GM18909 (cell line): Measurements from ENCODE around the gene MYO15B.

Experiments
- ATAC-seq: cut with Tn5 transposase; IDR thresholded peaks from one replicate; pipeline ENCODE4 v1.9.1; 2021; ENCODE audit warnings: mild to moderate bottlenecking; ENCODE audit not compliant: unreplicated experiment, poor library complexity

Gene MYO15B

DNA sequence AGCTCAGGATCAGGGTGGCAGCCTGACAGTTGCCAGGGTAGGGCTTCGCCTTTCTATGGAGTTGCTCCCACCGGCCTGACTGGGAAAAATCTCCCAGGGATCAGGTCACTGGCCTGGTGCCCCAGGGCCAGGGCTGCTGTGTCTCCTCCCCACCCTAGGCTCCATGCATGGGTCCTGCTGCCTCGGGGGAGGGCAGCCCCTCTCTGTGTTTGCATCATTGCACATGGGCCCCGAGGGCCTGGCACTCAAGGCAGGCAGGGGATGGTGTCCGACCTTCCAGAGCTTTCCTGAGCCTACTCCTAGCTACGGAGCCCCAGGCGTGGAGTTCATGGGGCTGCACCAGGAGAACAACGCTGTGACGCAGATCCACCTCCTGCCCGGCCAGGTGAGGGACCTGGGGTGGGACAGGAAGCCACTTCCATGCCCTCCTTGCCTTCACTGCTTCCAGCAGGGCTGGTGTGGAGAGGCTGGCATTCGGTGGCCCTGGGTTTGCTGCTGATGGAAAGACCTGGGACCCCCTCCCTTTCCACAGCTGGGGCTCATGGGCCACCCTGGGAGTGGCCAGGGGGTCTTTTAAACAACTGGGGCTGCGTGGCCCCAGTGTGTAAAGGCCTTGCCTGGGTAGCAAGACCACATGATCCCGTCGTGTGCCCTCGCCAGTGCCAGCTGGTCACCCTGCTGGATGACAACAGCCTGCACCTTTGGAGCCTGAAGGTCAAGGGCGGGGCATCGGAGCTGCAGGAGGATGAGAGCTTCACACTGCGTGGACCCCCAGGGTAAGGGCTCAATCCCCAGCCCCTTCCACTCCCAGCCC lies 29.5 kb upstream of the MYO15B start:
- ATAC-seq, result no peak

DNA sequence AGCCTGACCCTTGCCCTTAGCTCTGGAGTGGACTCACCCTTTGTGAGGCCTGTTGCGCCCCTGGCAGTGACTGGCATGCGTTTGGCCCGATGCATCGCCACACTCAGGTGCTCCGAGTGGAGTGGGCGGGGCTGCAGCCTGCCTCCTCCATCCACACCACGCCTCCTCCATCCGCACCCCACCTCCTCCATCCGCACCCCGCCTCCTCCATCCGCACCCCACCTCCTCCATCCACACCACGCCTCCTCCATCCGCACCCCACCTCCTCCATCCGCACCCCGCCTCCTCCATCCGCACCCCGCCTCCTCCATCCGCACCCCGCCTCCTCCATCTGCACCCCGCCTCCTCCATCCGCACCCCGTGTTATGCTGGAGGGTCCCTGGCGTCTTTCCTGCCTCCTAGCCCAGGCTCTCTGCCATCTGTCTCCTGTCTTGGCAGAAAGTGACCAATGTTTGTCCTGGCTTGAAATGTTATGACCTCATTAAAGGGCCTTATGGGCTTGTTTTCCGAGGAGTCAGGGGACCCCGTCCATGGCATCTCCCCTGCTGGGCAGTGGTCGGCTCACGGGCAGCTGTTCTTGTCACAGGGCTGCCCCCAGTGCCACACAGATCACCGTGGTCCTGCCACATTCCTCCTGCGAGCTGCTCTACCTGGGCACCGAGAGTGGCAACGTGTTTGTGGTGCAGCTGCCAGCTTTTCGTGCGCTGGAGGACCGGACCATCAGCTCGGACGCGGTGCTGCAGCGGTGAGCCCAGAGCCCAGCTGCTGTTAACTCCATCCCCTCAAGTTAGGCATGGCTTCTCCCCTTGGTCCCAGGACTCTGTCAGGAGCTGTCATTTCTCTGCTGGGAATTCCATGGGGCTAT lies 28.7 kb upstream of the MYO15B start:
- no peak for ATAC-seq

DNA sequence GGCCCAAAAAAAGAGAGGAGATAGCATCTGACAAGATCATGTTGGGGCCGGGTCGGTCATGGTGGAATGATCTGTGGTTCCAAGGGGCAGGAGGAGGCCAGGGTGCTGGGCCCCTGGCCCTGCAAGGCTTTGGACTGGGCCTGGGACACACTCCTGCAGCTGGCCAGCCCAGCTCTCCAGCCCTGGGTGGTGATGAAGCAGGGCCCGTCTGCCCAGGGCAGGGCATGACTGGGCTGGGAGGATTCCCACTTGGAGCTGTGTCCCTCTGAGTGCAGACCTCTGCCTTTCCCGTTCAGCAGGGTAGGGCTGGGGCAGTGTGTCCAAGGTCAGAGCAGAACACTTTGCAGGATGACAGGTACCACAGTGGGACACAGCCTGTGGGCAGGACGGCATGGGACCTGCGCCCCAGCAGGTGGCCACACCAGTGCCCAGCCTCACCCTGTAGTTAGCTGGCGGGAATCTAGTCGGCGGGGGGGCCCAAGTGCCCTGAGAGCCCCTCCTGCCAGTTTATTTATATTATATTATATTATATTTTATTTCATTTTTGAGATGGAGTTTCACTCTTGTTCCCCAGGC lies 27.6 kb upstream of the MYO15B start:
- no peak for ATAC-seq

DNA sequence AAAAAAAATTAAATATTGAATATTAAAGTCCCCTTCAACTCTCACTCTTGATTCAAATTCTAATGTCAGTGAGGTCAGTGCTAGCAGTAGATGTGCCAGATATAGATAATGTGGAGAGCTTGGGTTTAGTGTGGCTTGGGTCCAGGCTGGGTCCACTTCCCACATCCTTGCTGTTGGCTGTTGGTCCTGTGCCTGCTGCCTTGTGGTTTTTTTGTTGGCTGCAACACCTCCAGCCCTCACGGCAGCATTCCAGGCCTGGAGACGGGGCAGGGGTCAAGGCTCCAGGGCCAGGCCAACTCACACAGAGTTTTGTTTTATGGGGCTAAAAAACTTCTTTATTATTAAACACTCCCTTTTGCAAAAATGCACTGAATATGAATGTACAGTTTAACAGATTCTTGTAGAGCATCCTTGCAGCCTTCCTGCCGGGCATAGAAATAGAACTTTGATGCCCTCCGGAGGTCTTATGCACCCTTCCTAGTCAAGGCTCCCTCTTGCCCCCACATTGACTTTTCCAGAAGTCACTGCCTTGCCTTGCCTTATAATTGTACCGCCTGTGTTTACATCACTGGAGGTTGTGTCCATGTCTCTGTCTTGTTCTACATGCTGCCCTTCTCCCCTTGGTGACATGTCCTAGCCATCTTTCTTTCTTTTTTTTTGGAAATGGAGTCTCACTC lies 25.5 kb upstream of the MYO15B start:
- no peak for ATAC-seq

DNA sequence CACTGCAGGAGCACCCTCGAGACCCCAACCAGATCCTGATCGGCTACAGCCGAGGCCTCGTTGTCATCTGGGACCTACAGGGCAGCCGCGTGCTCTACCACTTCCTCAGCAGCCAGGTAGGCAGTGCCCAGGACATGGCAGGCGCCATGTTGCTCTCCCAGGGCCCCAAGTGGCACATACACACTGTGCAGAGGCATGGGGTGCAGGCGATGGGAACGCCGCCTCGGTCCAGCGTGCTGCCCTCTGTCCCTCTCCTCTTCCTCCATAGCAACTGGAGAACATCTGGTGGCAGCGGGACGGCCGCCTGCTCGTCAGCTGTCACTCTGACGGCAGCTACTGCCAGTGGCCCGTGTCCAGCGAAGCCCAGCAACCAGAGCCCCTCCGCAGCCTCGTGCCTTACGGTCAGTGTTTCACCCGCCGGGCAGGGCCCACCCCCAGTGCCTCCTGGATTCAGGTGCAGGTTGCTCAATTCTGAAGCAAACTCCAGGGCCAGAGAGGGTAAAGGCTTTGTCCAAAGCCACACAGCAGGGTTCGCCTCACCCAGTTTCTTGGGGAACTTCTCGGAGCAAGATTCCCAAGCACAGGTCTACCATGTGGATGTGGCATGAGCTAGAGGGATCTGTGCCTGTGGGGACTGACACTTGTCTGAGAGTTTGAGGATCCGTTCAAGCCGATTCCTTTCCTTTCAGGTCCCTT lies 24.4 kb upstream of the MYO15B start:
- no peak for ATAC-seq

DNA sequence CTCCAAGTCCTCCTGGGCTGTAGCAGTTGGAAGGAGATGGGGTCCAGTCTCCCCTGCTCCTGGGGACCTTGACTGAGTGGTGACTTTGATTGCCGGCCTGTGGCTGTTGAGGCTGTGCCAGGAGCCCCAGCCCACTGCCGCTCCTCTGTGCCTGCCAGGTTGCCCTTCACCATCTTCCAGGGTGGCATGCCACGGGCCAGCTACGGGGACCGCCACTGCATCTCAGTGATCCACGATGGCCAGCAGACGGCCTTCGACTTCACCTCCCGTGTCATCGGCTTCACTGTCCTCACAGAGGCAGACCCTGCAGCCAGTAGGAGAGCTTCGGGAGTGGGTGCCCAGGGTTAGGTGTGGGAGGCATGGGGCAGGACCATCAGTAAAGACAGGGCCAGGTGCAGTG lies 23.4 kb upstream of the MYO15B start:
- ATAC-seq, result no peak

DNA sequence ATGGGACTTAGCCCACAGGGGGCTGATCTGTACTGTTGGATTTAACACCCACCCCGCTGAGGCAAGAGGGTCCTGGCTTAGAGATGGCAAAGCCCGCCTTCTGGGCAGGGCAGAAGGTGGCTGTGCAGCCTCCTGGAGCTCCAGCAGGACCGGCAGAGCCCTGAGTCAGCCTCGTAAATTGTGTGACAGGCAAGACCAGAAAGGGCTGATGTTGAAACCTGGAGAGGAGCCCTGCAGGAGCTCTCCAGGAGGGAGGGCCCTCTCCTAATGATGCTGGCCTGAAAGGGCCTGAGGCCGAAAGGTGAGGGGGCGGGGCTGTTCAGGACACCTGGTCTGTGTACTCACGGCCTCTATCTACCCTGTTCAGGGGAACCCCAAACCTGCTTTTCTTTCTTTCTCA lies 22.5 kb upstream of the MYO15B start:
- ATAC-seq, result no peak

DNA sequence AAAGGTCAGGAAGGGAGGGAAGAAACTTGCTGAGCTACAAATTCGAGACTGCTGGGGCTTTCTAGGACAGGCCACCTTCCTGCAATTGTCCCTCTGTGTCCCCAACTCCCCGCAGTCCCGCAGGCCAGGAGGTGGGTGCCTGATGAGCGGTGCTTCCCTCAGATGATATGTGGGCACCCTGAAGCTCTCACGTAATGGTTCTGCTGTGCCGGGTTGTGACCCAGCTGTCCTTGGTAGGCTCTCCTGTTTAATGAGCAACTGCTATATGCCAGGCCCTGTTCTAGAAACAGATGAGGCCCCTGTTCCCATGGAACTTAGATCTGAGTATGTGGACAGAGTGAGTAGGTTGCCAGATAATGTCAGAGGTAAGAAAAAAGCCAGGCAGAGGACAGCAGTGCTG lies 22.0 kb upstream of the MYO15B start:
- ATAC-seq, result no peak

DNA sequence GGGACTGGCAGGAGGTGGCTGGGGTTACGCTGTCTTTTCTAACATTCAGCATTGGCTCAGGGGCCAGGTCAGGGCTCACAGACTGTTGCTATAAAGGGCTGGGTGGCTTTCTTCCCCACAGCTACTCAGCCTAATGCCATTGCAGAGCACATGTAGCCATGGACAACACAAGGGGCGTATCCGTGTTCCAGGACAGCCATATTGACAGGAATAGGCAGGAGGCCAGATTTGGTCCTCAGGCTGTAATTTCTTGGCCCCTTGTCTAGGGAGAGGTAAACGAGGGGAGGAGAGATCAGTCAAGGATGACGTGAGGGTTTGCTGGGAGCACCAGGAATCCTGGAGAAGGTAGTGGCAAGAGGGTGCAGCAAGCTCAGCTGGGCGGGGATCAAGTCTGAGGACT lies 21.2 kb upstream of the MYO15B start:
- ATAC-seq, result no peak

DNA sequence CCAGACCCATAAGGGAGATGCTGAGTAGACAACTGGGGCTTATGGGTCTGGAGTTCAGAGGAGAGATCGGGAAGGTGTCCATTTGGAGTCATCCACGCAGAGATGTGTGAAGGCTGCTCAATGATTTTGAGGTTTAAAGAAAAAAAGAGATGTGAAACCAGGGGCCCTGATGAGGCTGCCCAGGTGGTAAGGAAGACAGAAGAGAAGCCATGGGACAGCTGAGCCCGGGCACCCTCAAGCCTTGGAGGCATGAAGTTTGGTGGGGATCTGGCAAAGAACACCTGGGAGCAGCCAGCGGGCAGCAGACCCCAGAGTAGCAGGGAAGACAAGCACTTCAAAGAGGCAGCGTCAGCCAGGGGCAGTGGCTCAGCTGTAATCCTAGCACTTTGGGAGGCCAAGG lies 20.8 kb upstream of the MYO15B start:
- no peak for ATAC-seq

DNA sequence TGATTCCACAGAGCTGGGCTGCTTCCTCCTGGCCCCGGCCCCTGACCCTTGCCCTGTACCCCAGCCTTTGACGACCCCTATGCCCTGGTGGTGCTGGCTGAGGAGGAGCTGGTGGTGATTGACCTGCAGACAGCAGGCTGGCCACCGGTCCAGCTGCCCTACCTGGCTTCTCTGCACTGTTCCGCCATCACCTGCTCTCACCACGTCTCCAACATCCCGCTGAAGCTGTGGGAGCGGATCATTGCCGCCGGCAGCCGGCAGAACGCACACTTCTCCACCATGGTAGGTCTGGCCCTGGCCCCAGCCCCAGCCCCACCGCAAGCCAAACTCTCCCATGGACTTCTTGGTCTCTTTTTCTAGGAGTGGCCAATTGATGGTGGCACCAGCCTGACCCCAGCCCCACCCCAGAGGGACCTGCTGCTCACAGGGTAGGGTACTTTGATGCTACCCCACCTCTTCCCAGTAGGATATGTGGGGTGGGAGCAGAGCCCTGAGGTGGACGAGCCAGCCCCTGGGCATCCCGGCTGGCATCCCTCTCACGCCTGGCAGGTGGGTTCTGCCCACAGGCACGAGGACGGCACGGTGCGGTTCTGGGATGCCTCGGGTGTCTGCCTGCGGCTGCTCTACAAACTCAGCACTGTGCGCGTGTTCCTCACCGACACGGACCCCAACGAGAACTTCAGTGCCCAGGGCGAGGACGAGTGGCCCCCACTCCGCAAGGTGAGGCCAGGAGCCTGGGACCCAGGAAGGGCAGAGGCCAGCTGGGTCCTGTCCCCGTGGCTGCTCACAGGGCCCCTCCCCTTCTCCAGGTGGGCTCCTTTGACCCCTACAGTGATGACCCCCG lies 19.0 kb upstream of the MYO15B start:
- ATAC-seq, result no peak

DNA sequence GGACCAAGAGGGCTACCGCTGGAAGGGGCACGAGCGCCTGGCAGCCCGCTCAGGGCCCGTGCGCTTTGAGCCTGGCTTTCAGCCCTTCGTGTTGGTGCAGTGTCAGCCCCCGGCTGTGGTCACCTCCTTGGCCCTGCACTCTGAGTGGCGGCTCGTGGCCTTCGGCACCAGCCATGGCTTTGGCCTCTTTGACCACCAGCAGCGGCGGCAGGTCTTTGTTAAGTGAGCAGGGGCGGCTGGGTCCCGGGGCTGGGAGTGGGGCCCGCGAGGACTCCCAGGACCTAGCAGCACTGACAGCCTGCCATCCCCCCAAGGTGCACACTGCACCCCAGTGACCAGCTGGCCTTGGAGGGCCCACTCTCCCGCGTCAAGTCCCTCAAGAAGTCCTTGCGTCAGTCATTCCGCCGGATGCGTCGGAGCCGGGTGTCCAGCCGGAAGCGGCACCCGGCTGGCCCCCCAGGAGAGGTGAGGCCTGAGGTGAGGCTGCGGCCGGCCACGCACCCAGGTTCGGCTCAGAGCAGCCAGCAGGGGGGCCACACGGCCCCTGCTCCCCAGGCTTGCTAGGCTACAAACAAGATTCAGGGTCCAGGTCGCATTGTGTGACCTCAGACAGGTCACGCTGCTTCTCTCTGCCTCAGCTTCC lies 17.4 kb upstream of the MYO15B start:
- no peak for ATAC-seq

DNA sequence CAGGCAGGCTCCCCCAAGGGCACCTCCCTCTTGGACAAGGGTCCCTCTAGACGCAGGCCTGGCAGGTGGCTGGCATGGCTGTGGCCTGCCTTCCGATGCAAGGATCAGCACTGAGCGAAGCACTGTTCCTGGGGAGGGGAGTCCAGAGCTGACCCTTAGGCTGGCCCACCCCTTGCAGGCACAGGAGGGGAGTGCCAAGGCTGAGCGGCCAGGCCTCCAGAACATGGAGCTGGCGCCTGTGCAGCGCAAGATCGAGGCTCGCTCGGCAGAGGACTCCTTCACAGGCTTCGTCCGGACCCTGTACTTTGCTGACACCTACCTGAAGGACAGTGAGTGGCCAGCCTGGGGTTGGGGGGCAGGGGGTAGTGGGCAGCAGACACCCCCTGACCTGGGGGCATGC lies 16.8 kb upstream of the MYO15B start:
- no peak for ATAC-seq

DNA sequence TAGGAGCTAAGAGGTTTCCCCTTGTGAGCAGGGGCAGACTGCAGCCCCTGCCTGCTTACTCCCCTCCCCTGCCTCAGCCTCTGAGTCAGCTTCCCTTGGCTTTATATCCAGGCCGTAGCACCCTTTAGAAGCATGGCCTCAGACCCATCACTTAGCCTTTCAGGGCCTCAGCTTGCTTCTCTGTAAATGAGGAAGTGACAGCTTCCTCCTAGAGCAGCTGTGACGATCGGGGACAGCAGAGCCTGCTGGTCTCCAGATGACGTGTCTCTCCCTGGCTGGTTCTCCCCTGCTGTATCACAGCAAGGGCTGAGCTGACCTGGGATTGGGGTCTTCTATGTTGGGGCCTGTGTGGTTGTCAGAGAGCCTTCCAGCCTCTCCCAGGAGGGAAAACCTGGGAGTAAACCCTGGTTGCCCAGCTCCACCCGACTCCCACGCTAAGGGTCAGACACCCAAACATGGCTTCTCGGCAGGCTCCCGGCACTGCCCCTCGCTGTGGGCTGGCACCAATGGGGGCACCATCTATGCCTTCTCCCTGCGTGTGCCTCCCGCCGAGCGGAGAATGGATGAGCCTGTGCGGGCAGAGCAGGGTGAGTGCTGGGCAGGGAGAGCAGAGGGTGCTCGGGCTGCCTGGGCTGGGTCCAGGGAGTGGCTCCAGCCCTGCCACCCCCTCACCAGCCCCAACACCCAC lies 16.3 kb upstream of the MYO15B start:
- no peak for ATAC-seq

DNA sequence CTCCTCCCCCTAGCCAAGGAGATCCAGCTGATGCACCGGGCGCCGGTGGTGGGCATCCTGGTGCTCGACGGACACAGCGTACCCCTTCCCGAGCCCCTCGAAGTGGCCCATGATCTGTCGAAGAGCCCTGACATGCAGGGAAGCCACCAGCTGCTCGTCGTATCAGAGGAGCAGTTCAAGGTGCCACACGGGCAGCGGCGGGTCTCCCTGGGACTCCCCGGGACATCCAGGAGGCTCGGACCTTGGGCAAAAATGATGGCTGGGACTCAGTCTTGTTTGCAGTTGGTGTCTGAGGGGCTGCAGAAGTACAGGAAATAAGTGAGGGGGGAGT lies 15.8 kb upstream of the MYO15B start:
- no peak for ATAC-seq

DNA sequence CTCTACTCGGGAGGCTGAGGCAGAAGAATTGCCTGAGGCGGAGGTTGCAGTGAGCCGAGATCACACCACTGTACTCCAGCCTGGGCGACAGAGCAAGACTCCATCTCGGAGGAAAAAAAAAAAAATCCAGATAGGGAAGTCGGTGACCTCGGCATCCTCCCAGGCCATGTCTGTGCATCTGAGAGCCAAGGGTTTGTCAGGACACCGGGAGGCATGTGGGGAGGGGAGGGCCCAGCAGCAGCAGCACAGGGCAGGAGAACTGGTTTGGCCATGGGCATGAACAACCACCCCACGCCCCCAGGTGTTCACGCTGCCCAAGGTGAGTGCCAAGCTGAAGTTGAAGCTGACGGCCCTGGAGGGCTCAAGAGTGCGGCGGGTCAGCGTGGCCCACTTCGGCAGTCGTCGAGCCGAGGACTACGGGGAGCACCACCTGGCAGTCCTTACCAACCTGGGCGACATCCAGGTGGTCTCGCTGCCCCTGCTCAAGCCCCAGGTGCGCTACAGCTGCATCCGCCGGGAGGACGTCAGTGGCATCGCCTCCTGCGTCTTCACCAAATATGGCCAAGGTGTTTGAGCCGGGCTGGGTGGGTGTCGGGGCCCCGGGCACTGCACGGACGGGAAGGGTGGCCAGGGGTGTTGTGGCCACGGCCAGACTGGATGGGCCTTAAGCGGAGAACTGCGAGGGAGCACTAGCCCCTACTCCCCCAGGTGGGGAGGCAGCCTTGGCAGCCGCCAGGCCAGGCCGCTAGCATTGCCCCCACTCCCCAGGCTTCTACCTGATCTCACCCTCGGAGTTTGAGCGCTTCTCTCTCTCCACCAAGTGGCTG lies 14.7 kb upstream of the MYO15B start:
- ATAC-seq, result no peak

DNA sequence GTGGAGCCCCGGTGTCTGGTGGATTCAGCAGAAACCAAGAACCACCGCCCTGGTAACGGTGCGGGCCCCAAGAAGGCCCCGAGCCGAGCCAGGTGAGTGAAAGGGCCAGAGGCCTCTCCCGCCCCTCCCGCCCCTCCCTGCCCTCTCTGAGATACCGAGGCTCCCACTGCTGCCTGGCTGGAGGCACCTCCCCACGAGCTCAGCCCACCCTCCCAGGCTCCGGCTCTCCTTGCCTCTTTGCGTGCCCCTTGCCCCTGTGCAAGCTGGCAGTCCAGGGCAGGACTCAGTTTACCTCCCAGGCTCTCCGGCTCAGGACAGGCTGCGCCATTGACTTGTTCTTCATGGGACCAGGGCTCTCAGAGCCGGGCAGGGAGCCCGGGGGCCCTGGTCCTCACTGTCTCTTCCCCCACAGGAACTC lies 14.1 kb upstream of the MYO15B start:
- ATAC-seq, result no peak

DNA sequence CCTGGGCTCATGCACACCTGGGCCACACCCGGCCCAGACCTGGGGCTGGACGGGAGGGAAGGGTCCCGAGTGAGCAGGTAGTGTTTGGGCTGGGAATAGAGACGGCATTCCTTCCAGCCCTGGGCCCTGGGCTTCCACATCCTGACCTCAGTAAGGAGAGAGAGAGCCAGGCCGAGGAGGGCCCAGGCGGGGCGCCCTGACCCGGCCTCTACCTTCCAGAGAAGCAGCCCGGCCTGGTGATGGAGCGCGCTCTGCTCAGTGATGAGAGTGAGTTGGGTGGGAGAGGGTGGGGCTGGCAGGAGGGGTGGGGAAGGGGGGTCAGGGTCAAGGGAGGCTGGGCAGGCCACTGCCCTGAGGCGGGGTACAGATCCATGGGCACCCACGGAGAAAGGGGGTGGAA lies 13.6 kb upstream of the MYO15B start:
- ATAC-seq, result no peak
